Measurements from ENCODE around the gene EXOC4.

Gene EXOC4

DNA sequence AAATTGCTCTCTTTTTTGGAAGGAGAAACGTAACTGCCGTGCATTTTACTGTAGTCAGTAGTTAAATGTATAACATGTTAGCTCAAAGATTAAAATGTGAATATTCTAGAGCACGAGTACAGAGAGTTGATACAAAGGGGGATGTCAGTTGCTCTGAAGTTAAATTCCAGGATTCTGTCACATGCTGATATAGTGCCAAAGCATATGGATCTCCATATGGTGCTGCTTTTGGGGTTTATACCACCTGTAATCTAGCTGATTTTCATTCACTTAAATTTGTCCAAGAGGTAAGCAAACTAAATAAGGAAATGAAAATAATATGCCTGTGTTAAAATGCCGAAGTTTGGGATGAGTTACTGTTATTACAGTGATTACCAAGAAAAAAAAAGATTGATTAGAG, 298.6 kb downstream of the EXOC4 start:
- POLR2A ChIA-PET: no interaction called here
- no peaks in the 10 kb centered on the region for H3K36me3 ChIP-seq (ENCODE audit: control insufficient read depth in 4 of 4, insufficient read depth in 4 of 4, low read length in 3 of 4)
- no peaks in the 10 kb centered on the region for H3K9me3 ChIP-seq (ENCODE audit: control extremely low read depth in 1 of 5, control insufficient read depth in 4 of 5, insufficient read depth in 2 of 5, low read depth in 1 of 5, low read length in 4 of 5)
- H3K4me3 ChIP-seq (ENCODE audit: control insufficient read depth in 1 of 7, extremely low read depth in 1 of 7, insufficient read depth in 4 of 7, low read depth in 2 of 7, low read length in 6 of 7): no peak overlapping the region
- no peak overlapping the region for H3K27ac ChIP-seq (ENCODE audit: insufficient read depth in 1 of 2, low read depth in 1 of 2, low read length in 2 of 2, poor library complexity in 1 of 2, severe bottlenecking in 2 of 2)
- CTCF ChIA-PET: no interaction called here
- H3K4me1 ChIP-seq (ENCODE audit: control extremely low read depth in 1 of 4, control insufficient read depth in 4 of 4, insufficient read depth in 4 of 4, low read length in 3 of 4): no peaks in the 10 kb centered on the region
- DNase-seq: no peak
- WGBS (ENCODE audit: insufficient coverage): 100% methylated on average over 3 of the region's 4 CpGs
- H3K27me3 ChIP-seq (replicated peaks in 2 of 5; ENCODE audit: control insufficient read depth in 4 of 5, insufficient read depth in 5 of 5, low read length in 4 of 5): no peaks in the 10 kb centered on the region

DNA sequence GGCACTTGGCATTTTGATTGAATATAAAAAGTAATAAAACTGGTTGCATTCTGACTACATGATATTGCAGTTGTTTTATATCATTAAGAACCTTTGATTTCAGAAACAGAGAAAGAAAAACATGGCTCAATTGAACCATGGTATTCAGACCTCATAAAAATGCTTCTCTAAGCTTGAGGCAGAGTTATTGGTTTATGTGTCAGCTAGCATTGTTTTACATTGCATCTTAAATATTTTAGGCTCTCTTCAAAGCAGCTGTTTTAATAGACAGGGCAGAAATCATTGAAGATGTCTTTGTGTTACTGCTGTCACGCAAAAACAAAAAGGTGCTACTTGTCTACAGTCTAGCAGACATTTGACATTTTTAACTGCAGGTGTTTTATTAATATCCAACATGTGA, 299.2 kb downstream of the EXOC4 start:
- Histone ChIP-seq H3K9me3 (ENCODE audit: control extremely low read depth in 1 of 5, control insufficient read depth in 4 of 5, insufficient read depth in 2 of 5, low read depth in 1 of 5, low read length in 4 of 5) (no peaks in the 10 kb centered on the region), H3K4me1 (ENCODE audit: control extremely low read depth in 1 of 4, control insufficient read depth in 4 of 4, insufficient read depth in 4 of 4, low read length in 3 of 4) (no peaks in the 10 kb centered on the region), H3K27me3 (replicated peaks in 2 of 5; ENCODE audit: control insufficient read depth in 4 of 5, insufficient read depth in 5 of 5, low read length in 4 of 5) (no peaks in the 10 kb centered on the region), H3K36me3 (ENCODE audit: control insufficient read depth in 4 of 4, insufficient read depth in 4 of 4, low read length in 3 of 4) (no peaks in the 10 kb centered on the region), H3K4me3 (ENCODE audit: control insufficient read depth in 1 of 7, extremely low read depth in 1 of 7, insufficient read depth in 4 of 7, low read depth in 2 of 7, low read length in 6 of 7) (no peak overlapping the region), H3K27ac (ENCODE audit: insufficient read depth in 1 of 2, low read depth in 1 of 2, low read length in 2 of 2, poor library complexity in 1 of 2, severe bottlenecking in 2 of 2) (no peak overlapping the region)
- WGBS (ENCODE audit: insufficient coverage): 100% methylated on average over 1 of the region's 1 CpG
- no peak for DNase-seq
- CTCF ChIA-PET: no interaction called here
- POLR2A ChIA-PET: no interaction called here

DNA sequence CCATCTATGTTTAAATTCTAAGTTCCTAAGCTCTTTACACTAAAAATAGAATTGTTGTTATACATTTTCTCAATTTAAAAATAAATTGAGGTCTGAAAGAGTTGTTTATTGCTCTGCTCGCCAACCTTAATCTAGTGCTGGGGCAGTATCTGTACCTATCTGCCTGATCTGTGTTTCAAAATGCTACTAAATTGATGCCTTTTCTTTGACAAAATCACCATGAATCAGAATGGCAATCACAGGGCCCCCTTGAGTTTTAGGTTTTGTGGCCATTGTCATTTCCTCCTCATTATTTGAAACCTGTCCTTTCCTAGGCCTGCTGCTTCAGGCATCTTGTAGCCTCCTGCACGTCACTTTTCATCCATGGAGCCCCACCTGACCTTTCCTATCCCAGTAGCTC, 301.5 kb downstream of the EXOC4 start:
- H3K27ac ChIP-seq (ENCODE audit: insufficient read depth in 1 of 2, low read depth in 1 of 2, low read length in 2 of 2, poor library complexity in 1 of 2, severe bottlenecking in 2 of 2): no peak overlapping the region
- WGBS (ENCODE audit: insufficient coverage): 100% methylated on average over 1 of the region's 2 CpGs
- no peak overlapping the region for H3K4me3 ChIP-seq (ENCODE audit: control insufficient read depth in 1 of 7, extremely low read depth in 1 of 7, insufficient read depth in 4 of 7, low read depth in 2 of 7, low read length in 6 of 7)
- CTCF ChIA-PET: interaction anchor here (1.1 kb wide), 1 partner anchor 11 kb away, joined by 3 read pairs; no protein-coding TSS in a partner anchor
- no peak for DNase-seq
- POLR2A ChIA-PET: no interaction called here
- no peaks in the 10 kb centered on the region for H3K27me3 ChIP-seq (replicated peaks in 2 of 5; ENCODE audit: control insufficient read depth in 4 of 5, insufficient read depth in 5 of 5, low read length in 4 of 5)
- no peaks in the 10 kb centered on the region for H3K9me3 ChIP-seq (ENCODE audit: control extremely low read depth in 1 of 5, control insufficient read depth in 4 of 5, insufficient read depth in 2 of 5, low read depth in 1 of 5, low read length in 4 of 5)
- H3K36me3 ChIP-seq (ENCODE audit: control insufficient read depth in 4 of 4, insufficient read depth in 4 of 4, low read length in 3 of 4): no peaks in the 10 kb centered on the region
- H3K4me1 ChIP-seq (ENCODE audit: control extremely low read depth in 1 of 4, control insufficient read depth in 4 of 4, insufficient read depth in 4 of 4, low read length in 3 of 4): peaks cover 0 to 4% (median 2%) of the 10 kb centered on the region in 4 experiments

DNA sequence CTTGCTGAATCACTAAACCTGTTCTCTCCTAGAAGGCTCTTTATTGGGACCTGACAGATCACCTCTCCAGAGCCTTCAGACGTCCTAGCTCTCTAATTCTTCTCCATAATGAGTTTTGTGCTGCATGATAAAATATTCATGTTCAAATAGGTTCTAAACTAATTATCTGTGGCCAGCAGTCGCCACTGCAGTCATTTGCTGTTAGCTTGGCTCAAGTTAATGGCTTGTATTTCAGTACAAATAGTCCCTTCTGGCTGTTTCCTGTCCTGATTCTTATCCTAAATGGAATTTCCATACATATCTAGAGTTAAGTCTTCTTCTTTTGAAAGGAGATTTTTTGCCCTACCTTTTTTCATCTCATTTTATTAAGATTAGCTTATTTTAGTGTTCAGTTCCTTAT, 303.2 kb downstream of the EXOC4 start:
- WGBS (ENCODE audit: insufficient coverage): 0% methylated on average over 1 of the region's 2 CpGs
- no peak overlapping the region for H3K4me3 ChIP-seq (ENCODE audit: control insufficient read depth in 1 of 7, extremely low read depth in 1 of 7, insufficient read depth in 4 of 7, low read depth in 2 of 7, low read length in 6 of 7)
- ChIA-PET CTCF (no interaction called here), POLR2A (no interaction called here)
- no peak for DNase-seq
- peaks cover 0 to 4% (median 2%) of the 10 kb centered on the region in 4 experiments for H3K4me1 ChIP-seq (ENCODE audit: control extremely low read depth in 1 of 4, control insufficient read depth in 4 of 4, insufficient read depth in 4 of 4, low read length in 3 of 4)
- no peak overlapping the region for H3K27ac ChIP-seq (ENCODE audit: insufficient read depth in 1 of 2, low read depth in 1 of 2, low read length in 2 of 2, poor library complexity in 1 of 2, severe bottlenecking in 2 of 2)
- no peaks in the 10 kb centered on the region for H3K27me3 ChIP-seq (replicated peaks in 2 of 5; ENCODE audit: control insufficient read depth in 4 of 5, insufficient read depth in 5 of 5, low read length in 4 of 5)
- H3K36me3 ChIP-seq (ENCODE audit: control insufficient read depth in 4 of 4, insufficient read depth in 4 of 4, low read length in 3 of 4): no peaks in the 10 kb centered on the region
- H3K9me3 ChIP-seq (ENCODE audit: control extremely low read depth in 1 of 5, control insufficient read depth in 4 of 5, insufficient read depth in 2 of 5, low read depth in 1 of 5, low read length in 4 of 5): no peaks in the 10 kb centered on the region

DNA sequence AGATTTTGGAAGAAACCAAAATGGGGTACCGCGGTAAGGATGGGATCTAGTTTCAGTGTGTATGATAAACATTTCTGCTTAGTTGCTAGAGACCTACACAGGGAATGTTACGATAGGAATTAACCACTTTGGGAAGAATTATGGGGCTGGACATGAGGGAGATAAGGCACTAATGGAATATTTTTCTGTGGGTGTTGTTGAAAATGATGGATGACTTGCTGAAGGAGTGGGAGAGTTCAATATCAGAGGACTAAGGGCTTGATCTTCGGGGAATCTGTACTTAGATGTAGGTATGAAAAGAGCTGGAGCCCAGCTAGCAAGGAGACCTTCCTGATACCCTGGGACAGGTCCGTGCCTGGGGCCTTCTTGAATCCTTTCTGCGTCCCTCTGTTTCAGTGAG, 303.7 kb downstream of the EXOC4 start:
- WGBS (ENCODE audit: insufficient coverage): 100% methylated on average over 6 of the region's 6 CpGs

DNA sequence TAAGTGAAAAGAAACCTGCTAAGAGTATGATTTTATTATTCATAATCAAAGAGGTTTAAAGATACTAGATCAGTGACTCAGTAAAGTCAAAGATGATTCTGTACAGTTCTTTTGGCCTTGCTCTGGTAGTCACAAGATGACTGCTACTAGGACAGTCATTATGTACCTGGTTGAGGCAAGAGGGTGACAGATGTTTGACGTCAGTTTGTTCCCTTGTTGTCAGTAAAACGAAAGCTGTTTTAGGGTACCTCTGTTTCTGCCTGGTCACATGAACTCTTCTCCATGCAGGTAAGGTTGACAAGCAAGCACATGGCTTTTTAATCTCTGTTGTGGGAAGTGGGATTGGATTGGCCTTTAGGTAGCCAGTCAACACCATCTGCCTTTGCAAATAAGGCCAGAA, 308.0 kb downstream of the EXOC4 start:
- Histone ChIP-seq H3K36me3 (ENCODE audit: control insufficient read depth in 4 of 4, insufficient read depth in 4 of 4, low read length in 3 of 4) (peaks cover 0 to 2% (median 0%) of the 10 kb centered on the region in 4 experiments), H3K27ac (ENCODE audit: insufficient read depth in 1 of 2, low read depth in 1 of 2, low read length in 2 of 2, poor library complexity in 1 of 2, severe bottlenecking in 2 of 2) (no peak overlapping the region), H3K27me3 (replicated peaks in 2 of 5; ENCODE audit: control insufficient read depth in 4 of 5, insufficient read depth in 5 of 5, low read length in 4 of 5) (no peaks in the 10 kb centered on the region), H3K9me3 (ENCODE audit: control extremely low read depth in 1 of 5, control insufficient read depth in 4 of 5, insufficient read depth in 2 of 5, low read depth in 1 of 5, low read length in 4 of 5) (no peaks in the 10 kb centered on the region), H3K4me1 (ENCODE audit: control extremely low read depth in 1 of 4, control insufficient read depth in 4 of 4, insufficient read depth in 4 of 4, low read length in 3 of 4) (peaks cover 0 to 19% (median 13%) of the 10 kb centered on the region in 4 experiments), H3K4me3 (ENCODE audit: control insufficient read depth in 1 of 7, extremely low read depth in 1 of 7, insufficient read depth in 4 of 7, low read depth in 2 of 7, low read length in 6 of 7) (no peak overlapping the region)
- WGBS (ENCODE audit: insufficient coverage): 100% methylated on average over 2 of the region's 2 CpGs
- DNase-seq: no peak
- CTCF ChIA-PET: interaction anchor here (1.2 kb wide), 1 partner anchor 11 kb away, joined by 3 read pairs; no protein-coding TSS in a partner anchor
- POLR2A ChIA-PET: no interaction called here

More for the DNA sequence above, 303.7 kb downstream of the EXOC4 start:
- no peak for DNase-seq
- peaks cover 0 to 4% (median 2%) of the 10 kb centered on the region in 4 experiments for H3K4me1 ChIP-seq (ENCODE audit: control extremely low read depth in 1 of 4, control insufficient read depth in 4 of 4, insufficient read depth in 4 of 4, low read length in 3 of 4)
- ChIA-PET CTCF (no interaction called here), POLR2A (no interaction called here)
- H3K27me3 ChIP-seq (replicated peaks in 2 of 5; ENCODE audit: control insufficient read depth in 4 of 5, insufficient read depth in 5 of 5, low read length in 4 of 5): no peaks in the 10 kb centered on the region
- H3K4me3 ChIP-seq (ENCODE audit: control insufficient read depth in 1 of 7, extremely low read depth in 1 of 7, insufficient read depth in 4 of 7, low read depth in 2 of 7, low read length in 6 of 7): no peak overlapping the region
- H3K36me3 ChIP-seq (ENCODE audit: control insufficient read depth in 4 of 4, insufficient read depth in 4 of 4, low read length in 3 of 4): no peaks in the 10 kb centered on the region
- no peaks in the 10 kb centered on the region for H3K9me3 ChIP-seq (ENCODE audit: control extremely low read depth in 1 of 5, control insufficient read depth in 4 of 5, insufficient read depth in 2 of 5, low read depth in 1 of 5, low read length in 4 of 5)
- no peak overlapping the region for H3K27ac ChIP-seq (ENCODE audit: insufficient read depth in 1 of 2, low read depth in 1 of 2, low read length in 2 of 2, poor library complexity in 1 of 2, severe bottlenecking in 2 of 2)

DNA sequence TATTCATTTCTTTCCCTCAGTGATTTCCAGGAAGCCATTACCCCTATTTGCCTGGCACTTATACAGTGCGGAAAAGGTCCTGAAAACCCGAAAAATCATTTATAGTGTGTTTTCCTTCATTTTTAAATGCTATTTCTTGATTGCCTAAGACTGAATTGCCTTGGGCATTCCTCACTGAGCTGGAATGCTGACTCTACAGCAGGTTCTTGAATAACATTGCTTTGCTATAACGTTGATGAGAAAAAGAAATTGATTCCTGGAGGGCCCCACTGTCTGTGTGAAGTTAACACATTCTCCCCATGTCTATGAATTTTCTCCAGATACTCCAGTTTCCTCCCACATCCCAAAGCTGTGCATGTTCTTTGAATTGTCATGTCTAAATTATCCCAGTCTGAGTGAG, 308.5 kb downstream of the EXOC4 start:
- ChIA-PET POLR2A (no interaction called here), CTCF (interaction anchor here (1.2 kb wide), 1 partner anchor 11 kb away, joined by 3 read pairs; no protein-coding TSS in a partner anchor)
- H3K4me3 ChIP-seq (ENCODE audit: control insufficient read depth in 1 of 7, extremely low read depth in 1 of 7, insufficient read depth in 4 of 7, low read depth in 2 of 7, low read length in 6 of 7): no peak overlapping the region
- H3K4me1 ChIP-seq (ENCODE audit: control extremely low read depth in 1 of 4, control insufficient read depth in 4 of 4, insufficient read depth in 4 of 4, low read length in 3 of 4): peaks cover 0 to 19% (median 13%) of the 10 kb centered on the region in 4 experiments
- H3K36me3 ChIP-seq (ENCODE audit: control insufficient read depth in 4 of 4, insufficient read depth in 4 of 4, low read length in 3 of 4): peaks cover 0 to 2% (median 0%) of the 10 kb centered on the region in 4 experiments
- H3K9me3 ChIP-seq (ENCODE audit: control extremely low read depth in 1 of 5, control insufficient read depth in 4 of 5, insufficient read depth in 2 of 5, low read depth in 1 of 5, low read length in 4 of 5): no peaks in the 10 kb centered on the region
- H3K27me3 ChIP-seq (replicated peaks in 2 of 5; ENCODE audit: control insufficient read depth in 4 of 5, insufficient read depth in 5 of 5, low read length in 4 of 5): no peaks in the 10 kb centered on the region
- DNase-seq: no peak
- WGBS (ENCODE audit: insufficient coverage): 100% methylated on average over 3 of the region's 3 CpGs
- no peak overlapping the region for H3K27ac ChIP-seq (ENCODE audit: insufficient read depth in 1 of 2, low read depth in 1 of 2, low read length in 2 of 2, poor library complexity in 1 of 2, severe bottlenecking in 2 of 2)
